B cell (primary cell): ENCODE data around the gene CRTC1.

Experiments
- CTCF ChIP-seq: fragments of 200-600 bp; IDR thresholded peaks from one replicate; pipeline ENCODE4 v1.8.0; 2022; ENCODE audit warnings: antibody characterized with exemption, mild to moderate bottlenecking
- EZH2 ChIP-seq: IDR thresholded peaks from 2 replicates; pipeline ENCODE4 v1.6.1; 2012; ENCODE audit warnings: borderline replicate concordance, low read depth, mild to moderate bottlenecking, moderate library complexity, low read length; ENCODE audit not compliant: insufficient read depth, poor library complexity, severe bottlenecking

- TF ChIP-seq CTCF (no peak), EZH2 (no peak)
These were observed 71.0 kb downstream of the CRTC1 start for GRCh38 chr19:18754501-18754900.
